ENCODE data around the gene SLC12A8. TPM values are rescaled to one million over a fixed set of nuclear protein-coding genes. Genes with fewer than 3 reads are reported as not detected.

The SLC12A8 gene
- total RNA-seq, 1 donor from 2014 or later, result 2.2 TPM

DNA sequence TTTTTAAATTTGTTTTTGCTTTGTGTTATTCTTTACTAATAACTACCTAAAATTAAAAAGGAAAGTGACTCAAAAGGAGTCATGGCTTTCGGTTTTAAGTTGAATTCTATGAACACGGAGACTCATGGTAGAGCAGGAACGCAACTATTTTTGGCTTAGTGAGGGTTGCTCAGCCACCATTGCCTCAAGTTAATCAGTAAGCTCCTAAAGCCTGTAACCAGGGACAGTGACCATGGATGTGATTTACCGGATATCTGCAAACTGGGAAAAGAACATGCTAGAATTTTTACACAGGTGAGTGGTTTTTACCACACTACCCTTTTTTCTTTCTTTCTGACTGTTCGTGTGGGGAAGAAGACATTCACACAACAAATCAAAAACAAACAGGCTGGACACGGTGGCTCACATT, 11.8 kb downstream of the SLC12A8 start:
- H3K4me1 Mint-ChIP-seq, result no peaks in the 10 kb centered on the region
- H3K4me3 Mint-ChIP-seq, result no peak overlapping the region
- Histone ChIP-seq H3K9me3 (ENCODE audit: low read depth) (no peaks in the 10 kb centered on the region), H3K9ac (no peak overlapping the region), H3K27me3 (no peaks in the 10 kb centered on the region), H3K27ac (no peak overlapping the region), H3K79me2 (ENCODE audit: low read depth) (no peaks in the 10 kb centered on the region), H3F3A (ENCODE audit: low read depth) (no peaks in the 10 kb centered on the region), H3K36me3 (no peaks in the 10 kb centered on the region), H3K4me3 (no peak overlapping the region), H3K4me2 (no peak overlapping the region), H2AFZ (replicated peaks) (no peak overlapping the region), H4K20me1 (ENCODE audit: low read depth) (no peaks in the 10 kb centered on the region), H3K4me1 (no peaks in the 10 kb centered on the region)
- TF ChIP-seq, protein P1, sequence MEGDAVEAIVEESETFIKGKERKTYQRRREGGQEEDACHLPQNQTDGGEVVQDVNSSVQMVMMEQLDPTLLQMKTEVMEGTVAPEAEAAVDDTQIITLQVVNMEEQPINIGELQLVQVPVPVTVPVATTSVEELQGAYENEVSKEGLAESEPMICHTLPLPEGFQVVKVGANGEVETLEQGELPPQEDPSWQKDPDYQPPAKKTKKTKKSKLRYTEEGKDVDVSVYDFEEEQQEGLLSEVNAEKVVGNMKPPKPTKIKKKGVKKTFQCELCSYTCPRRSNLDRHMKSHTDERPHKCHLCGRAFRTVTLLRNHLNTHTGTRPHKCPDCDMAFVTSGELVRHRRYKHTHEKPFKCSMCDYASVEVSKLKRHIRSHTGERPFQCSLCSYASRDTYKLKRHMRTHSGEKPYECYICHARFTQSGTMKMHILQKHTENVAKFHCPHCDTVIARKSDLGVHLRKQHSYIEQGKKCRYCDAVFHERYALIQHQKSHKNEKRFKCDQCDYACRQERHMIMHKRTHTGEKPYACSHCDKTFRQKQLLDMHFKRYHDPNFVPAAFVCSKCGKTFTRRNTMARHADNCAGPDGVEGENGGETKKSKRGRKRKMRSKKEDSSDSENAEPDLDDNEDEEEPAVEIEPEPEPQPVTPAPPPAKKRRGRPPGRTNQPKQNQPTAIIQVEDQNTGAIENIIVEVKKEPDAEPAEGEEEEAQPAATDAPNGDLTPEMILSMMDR (IDR thresholded peaks at IDR 0.05), result no peak
- TF ChIP-seq EZH2phosphoT487 (IDR thresholded peaks at IDR 0.05) (no peak), EZH2 (IDR thresholded peaks at IDR 0.05) (no peak)
- peaks cover 11% of the 10 kb centered on the region for H3K9me3 Mint-ChIP-seq
- H3K36me3 Mint-ChIP-seq, result peaks cover 4% of the 10 kb centered on the region
- no peak overlapping the region for H3K27ac Mint-ChIP-seq
- DNase-seq (ENCODE audit: low spot score), result no peak
- peaks cover 3% of the 10 kb centered on the region for H3K27me3 Mint-ChIP-seq (ENCODE audit: insufficient read depth, low read depth)

DNA sequence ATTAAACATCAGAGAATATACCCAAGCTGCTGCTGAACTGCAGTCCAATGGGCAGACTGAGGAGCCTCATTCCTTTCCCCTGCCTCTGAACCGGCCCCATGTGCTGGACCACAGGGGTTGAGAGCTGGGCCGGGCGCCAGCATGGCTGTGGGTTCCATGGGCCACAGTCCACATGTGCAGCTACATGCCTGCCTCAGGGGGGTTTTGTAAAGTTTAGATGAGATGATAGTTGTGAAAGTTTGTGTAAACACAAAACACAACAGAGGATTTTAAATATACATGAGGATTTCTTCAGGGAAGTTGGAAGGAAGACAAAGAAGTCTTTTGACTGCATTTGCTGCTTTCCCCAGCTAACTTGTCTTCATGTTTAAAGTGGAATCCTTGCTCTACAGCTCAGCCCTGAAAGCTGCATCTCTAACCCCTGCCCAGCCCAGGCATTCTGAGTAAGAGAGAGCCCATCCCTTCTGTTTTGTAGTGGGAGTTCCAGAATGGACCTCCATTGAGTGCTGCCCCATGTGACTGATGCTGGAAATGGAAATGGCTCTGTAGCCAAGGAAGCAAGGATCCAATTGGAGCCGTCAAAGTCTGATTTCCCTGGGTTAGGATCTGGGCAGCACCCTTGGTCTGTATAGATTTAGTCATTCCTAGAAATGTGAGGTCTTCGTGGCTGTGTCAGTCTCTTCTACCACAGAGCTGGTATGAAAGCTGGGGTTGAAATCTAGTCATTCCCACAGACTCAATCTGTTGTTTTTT, 17.5 kb downstream of the SLC12A8 start:
- H3K4me1 Mint-ChIP-seq, result peaks cover 2% of the 10 kb centered on the region
- H3K4me3 Mint-ChIP-seq, result no peak overlapping the region
- H3K36me3 Mint-ChIP-seq, result no peaks in the 10 kb centered on the region
- Histone ChIP-seq H3F3A (ENCODE audit: low read depth) (no peaks in the 10 kb centered on the region), H3K27ac (no peak overlapping the region), H2AFZ (replicated peaks) (peak overlapping the region; percentile 40), H3K36me3 (no peaks in the 10 kb centered on the region), H3K4me3 (no peak overlapping the region), H3K9ac (no peak overlapping the region), H4K20me1 (ENCODE audit: low read depth) (no peaks in the 10 kb centered on the region), H3K4me2 (no peak overlapping the region), H3K27me3 (no peaks in the 10 kb centered on the region), H3K9me3 (ENCODE audit: low read depth) (no peaks in the 10 kb centered on the region), H3K4me1 (peaks cover 3% of the 10 kb centered on the region), H3K79me2 (ENCODE audit: low read depth) (no peaks in the 10 kb centered on the region)
- no peak for DNase-seq (ENCODE audit: low spot score)
- H3K27ac Mint-ChIP-seq, result no peak overlapping the region
- H3K27me3 Mint-ChIP-seq (ENCODE audit: insufficient read depth, low read depth), result peaks cover 3% of the 10 kb centered on the region
- H3K9me3 Mint-ChIP-seq, result no peaks in the 10 kb centered on the region
- TF ChIP-seq EZH2 (IDR thresholded peaks at IDR 0.05), result no peak
- no peak for TF ChIP-seq EZH2phosphoT487 (IDR thresholded peaks at IDR 0.05)
- TF ChIP-seq, protein P1 (IDR thresholded peaks at IDR 0.05), result no peak

DNA sequence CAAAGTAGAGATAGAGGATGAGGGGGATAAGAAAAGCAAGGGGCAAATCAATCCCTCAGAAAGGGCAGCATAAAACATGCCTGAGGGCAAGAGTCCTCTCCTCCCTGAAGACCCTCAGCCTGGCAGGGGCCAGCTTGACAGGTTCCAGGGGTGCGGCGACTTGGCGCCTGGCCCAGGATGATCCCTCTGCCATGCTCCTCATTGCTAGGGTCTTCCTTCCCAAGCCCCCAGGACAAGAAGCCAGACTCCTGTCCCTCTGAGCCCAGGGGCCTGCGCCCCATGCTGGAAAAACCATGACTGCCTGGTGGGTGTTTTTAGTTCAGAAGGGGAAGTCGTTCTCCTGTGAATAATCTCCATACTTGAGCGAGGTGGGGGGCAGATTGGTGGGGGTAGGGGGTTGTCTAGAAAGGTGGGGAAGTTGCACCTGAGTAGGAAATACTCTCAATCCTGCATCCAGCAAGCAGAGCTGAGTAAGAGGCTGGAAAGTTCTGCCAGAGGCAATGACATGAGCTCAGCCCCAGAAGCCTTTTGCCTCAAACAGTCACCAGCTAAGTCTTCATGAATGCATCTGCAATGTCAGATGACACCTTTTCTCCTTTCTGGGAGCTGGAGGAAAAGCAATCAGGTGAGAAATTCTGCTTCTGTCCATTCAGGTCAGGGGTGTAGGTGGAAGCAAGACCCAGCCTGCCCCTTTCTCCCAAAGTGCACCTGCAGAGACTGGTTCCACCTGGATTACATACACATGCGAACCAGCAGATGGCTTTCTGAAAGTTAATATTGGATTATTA, 18.3 kb downstream of the SLC12A8 start:
- no peak overlapping the region for H3K9ac ChIP-seq
- Mint-ChIP-seq H3K27me3 (ENCODE audit: insufficient read depth, low read depth) (peaks cover 3% of the 10 kb centered on the region), H3K36me3 (no peaks in the 10 kb centered on the region), H3K27ac (no peak overlapping the region), H3K4me1 (peaks cover 2% of the 10 kb centered on the region), H3K4me3 (no peak overlapping the region), H3K9me3 (no peaks in the 10 kb centered on the region)
- H3K4me1 ChIP-seq, result peaks cover 3% of the 10 kb centered on the region
- DNase-seq (ENCODE audit: low spot score), result no peak
- no peak overlapping the region for H3K4me2 ChIP-seq
- no peaks in the 10 kb centered on the region for H3K36me3 ChIP-seq
- no peaks in the 10 kb centered on the region for H3F3A ChIP-seq (ENCODE audit: low read depth)
- H2AFZ ChIP-seq (replicated peaks), result no peak overlapping the region
- H3K4me3 ChIP-seq, result no peak overlapping the region
- H3K9me3 ChIP-seq (ENCODE audit: low read depth), result no peaks in the 10 kb centered on the region
- no peaks in the 10 kb centered on the region for H4K20me1 ChIP-seq (ENCODE audit: low read depth)
- TF ChIP-seq, protein P1 (IDR thresholded peaks at IDR 0.05), result no peak
- TF ChIP-seq EZH2 (IDR thresholded peaks at IDR 0.05) (no peak), EZH2phosphoT487 (IDR thresholded peaks at IDR 0.05) (no peak)
- no peaks in the 10 kb centered on the region for H3K27me3 ChIP-seq
- no peak overlapping the region for H3K27ac ChIP-seq
- no peaks in the 10 kb centered on the region for H3K79me2 ChIP-seq (ENCODE audit: low read depth)
